ENCODE data around the gene JMJD6. TPM values are rescaled to one million over a fixed set of nuclear protein-coding genes. Genes with fewer than 3 reads are reported as not detected.
A peak's percentile ranks its signal among the peaks of the same experiment; 100 is the strongest.
"Not testable (repeated sequence)": the region's sequence is repeated elsewhere in the genome, so short reads cannot be mapped to it uniquely, and the experiment has no call there.

The JMJD6 gene
- total RNA-seq, 1 donor from 2014 or later: 19.1 TPM

DNA sequence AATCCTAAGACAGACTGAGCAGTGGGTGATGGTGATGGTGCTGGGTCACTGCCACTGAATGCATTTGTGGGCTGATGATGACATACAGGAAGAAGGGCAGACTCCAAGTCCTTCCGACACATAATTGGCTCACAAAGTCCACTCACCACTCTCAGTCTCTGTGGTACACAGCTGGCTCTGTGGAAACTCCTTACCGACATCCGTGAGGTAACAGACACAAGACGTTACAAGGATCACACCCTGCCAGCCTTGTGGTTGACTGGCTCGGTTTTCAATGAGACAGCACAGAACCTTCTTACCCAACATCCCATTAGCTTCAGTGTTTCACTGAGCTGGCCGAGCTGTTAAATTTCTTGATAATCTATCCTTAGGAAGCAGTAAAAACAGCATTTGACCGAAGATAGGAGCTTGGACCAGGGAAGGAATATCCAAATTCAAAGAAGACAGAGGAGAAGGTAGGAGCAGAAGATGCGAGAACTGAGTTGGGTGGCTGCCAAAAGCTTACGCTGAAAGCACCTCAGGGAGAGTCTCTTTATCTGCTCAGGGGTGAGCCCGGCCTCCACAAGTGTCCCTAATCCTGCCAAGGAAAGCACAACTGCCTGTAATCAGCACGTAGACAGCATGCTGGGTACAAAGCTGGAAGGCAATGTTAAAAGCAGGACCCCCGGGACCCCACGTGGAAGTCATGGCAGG lies 10.1 kb downstream of the JMJD6 start:
- no peak for DNase-seq

DNA sequence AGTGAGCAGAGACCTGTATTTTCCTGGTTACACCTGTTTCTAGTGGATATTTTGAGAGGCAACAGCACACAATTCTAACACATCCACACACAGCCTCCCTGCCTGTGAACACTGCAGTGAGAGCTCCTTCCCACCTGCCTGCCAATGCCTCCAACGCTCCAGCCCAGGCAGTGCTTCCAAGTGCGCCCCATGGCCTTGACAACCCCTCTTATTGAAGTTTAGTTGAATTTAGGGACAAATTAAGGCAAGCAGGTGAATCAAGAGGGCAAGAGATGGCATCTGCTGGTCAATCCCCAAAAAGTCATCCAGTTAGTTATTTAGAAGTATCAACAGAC lies 10.9 kb downstream of the JMJD6 start:
- DNase-seq: no peak

DNA sequence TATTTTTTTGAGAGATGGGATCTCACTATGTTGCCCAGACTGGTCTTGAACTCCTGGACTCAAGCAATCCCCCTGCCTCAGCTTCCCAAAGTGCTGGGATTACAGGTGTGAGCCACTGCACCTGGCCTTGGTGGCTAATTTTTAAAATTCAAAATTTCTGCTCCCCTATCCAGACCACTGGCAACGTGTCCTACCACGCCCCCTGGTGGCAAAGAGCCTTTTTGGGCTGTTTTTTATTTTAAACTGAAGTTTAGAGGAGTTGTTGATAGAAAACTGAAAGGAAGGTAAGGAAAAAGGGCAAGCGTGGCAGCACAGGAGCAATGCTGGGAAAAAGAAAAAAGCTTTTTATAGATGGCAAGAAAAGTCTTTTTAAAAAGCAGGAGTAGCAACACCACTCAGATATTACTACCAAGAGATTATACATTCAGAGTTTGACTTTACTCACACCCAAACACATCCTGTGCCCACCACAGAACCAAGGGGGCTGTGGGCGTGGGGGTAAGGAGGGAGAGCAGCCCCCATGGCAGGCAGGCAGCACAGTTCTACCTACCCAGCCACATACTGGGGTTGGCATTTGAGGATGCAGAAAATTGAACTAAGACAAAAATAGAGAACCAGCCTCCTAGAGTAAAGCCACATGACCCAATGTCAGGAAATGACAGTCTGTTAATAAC lies 11.4 kb downstream of the JMJD6 start:
- DNase-seq: no peak

DNA sequence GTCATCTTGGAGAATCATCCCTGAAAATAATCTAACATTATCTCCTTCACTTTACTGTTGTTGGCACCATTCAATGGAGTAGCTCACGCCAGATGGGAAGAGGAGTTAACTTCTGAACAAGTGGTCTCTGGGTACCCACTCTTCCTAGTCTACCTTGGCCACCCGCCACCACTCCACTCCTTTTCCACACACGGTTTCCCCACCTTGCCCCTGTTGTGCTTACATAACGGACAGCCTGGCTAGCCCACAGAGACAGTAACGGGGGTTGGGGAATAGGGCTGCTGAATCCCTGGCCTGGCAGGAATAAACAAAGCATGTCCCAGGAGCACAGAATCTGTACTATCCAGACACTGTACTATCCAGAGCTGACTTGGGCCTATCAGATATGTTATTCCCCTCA lies 12.1 kb downstream of the JMJD6 start:
- no peak for DNase-seq

DNA sequence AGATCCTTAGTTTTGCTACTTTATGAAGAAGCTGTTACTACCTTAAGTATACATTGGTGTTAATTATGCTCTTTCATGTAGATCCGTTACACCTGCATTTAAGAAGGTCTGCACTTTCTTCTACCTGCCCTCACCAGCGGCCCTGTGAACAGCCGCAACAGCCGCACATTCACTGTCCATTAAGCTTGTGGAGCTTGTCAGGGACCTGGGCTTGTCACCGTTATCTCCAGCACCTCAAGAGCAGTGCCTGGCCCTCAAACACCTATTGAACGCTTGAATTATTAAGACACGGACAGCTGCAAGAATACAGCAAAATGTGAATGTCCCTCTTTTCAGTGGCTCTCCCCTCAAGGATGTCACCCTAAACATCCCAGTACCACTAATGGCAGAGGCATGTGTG lies 12.6 kb downstream of the JMJD6 start:
- DNase-seq: no peak

DNA sequence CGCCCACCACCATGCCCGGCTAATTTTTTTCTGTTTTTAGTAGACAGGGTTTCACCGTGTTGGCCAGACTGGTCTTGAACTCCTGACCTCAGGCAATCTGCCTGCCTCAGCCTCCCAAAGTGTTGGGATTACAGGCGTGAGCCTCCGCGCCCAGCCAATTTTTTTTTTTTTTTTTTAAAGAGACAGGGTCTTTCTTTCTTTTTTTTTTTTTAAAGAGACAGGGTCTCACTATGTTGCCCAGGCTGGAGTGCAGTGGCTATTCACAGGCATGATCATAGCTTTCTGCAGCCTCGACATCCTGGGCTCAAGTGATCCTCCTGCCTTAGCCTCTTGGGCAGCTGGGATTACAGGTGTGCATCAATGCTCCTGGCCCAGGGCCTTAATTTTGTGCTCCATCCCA lies 14.1 kb downstream of the JMJD6 start:
- not testable (repeated sequence) for DNase-seq

DNA sequence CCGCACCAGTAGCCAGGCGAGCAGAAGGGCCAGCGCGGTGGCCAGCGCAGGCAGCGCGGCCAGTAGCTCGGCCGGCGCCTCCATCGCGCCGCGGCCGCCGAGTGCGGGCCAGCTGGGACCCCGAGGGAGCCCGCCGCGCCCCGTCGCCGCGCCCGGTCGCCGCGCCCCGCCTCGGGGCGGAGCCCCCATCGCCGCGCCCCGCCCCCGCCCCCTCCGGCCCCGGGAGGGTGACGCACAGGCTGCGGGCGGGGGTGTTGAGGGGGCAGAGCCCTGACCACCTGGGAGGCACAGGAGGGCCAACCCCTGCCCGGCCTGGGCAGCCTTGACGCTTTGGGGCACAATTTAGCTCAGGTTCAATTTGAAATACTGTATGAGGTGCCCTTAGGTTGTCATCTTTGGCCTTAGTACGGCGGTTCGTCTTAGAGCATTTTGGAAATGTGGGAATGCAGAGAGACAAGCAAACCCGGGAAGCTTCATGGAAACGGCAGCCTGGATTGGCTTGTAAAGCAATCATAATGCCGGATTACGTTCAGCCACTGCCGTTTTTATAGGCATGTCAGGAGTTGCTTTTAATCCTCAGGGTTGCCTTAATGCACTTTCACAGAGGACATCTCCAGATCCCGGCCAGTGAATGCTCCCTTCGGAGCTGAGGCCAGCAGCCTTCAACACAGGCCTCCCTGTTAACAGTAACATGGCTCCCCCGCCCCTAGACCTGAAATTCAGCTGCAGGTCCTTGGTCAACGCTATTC lies 15.4 kb downstream of the JMJD6 start, which contains the start of gene MXRA7:
MXRA7 (minus strand) TSS at position 103 of the 749 bp plus-strand sequence; CDS start at position 84, 19 bp downstream.
- DNase-seq: peak; percentile 45

DNA sequence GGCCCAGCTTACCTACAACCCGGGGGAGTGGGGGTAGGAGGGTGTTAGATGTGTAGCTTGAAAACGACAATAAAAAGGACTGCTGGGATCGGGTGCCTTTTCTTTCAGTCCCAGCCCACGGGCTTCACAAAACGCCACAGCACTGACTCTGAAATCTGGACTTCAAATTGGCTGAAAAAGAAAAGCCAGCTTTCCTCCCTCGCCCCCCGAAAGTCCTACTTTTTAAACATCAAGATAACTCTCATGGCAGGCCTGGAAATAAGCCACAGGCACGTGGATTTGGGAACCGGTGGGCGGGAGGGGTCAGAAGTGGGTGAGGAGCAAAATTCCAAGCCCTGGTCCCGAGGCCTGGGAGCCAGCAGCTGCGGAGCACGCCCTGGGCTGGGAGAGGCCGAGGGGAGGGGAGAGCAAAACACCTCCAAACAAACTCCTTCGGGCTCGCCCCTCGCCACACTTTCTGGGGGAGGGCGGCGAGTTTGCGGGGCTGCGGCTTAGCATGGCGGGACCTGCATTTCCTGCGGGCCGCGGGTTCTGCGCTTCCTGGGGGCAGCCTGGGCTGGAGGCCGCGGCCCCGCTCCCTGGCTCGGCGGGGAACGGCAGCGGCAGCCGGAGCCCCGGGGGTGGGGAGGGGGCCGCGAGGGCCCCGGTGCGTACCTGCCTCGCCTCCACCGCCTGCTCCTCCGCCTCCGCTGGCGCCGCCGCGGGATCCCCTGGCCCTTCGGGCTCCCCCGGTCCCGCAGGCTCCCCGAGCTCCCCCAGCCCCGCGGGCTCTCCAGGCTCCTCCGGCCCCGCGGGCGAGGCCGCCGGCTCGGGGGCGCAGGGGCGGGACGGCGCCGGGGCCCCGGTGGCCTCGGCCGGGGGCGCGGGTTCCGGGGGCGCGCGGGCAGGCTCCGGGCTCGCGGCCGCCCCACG lies 16.2 kb downstream of the JMJD6 start:
- not testable (repeated sequence) for DNase-seq

DNA sequence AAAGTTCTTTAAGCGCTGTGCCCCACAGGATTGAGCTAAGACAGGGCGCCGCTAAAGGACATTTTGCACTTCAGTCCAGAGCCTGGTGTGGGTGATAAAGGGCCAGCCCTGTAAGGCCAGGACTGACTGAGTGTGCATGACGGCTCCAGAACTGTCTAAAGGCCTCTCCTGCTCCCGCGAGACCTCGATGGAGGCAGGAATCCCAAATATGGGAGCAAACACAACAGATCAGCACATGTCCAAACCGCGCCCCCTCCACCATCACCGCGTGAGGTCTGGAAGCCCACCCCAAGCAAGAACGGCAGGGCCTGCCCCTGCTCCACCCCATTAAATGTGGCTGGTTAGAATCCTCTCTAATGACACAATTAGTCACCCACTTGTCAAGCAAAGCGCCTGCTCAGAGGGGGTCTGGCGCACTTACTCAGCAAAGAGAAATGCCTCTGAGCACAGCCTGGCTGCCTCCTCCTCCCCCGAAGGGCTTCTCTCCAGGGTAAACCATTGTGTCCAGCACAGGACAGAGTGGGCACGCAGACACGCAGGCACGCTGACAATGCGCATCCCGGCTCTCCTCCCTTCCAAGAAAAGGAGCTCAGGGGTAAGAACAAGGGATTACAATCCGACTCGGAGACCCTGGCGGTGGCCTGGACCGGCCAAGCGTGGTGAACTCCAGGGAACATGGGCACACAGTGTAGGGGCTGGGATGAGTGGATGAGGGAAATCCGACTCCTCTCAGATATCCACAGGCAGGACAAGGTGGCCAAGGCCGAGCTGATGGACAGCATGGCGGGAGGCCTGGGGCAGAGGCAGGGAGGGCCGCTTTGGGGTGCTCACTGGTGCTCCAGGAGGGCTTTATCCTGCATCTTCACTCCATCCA lies 17.1 kb downstream of the JMJD6 start:
- DNase-seq: peak; percentile 84

DNA sequence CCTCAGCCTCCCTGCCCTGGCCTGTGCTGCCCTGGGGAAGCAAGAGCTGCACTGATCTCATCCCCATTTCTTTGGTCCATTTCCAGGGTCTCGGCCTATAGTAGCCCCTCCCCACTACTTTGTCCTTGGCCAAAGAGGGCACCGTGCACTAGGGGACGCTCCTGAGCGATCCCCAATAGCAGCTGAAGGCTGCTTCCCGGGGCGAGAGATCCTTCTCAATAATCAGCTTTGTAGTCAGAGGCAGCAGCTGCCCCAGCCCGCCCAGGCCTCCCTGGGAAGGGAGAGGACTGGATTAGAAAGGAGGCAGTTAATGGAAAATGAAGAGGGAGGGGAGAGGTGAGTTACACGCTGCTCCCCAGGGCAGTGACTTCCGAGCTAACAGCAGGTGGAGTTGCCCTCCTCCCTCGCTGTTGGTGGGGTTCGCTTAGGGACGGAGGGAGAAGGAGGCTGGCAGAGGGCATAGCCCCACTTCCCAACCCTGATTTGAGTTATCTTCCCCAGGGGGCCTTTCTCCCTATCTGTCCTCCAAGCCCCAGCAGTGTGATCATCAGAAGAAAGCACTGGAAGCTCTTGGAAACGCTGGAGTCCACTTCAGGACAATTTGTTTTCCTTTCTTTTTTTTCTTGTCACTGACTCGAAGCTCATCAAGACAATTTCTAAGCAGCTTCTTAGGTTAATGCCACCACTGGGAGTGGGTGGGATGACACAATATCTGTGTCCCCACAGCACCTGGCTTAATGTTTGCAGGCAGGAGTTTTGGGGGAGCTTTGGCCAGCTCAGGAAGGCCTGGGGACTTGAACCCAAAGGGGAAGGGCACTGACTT lies 18.2 kb downstream of the JMJD6 start:
- peak; percentile 14 for DNase-seq

DNA sequence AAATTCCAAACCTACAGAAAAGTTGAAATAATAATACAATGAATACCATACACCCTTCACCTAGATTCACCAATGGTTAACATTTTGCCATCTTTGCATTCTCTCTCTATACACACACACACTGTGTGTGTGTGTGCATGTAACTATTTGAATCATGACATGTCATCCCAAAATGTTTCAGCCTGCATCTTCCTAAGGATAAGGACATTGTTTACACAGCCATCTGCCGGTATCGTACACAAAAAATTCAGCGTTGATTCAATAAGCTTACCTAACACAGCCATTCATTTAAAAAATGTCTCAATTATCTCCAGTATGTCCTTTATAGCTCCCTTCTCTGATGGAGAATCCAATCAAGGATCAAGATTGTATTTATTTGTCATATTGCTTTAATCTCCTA lies 19.6 kb downstream of the JMJD6 start:
- no peak for DNase-seq

DNA sequence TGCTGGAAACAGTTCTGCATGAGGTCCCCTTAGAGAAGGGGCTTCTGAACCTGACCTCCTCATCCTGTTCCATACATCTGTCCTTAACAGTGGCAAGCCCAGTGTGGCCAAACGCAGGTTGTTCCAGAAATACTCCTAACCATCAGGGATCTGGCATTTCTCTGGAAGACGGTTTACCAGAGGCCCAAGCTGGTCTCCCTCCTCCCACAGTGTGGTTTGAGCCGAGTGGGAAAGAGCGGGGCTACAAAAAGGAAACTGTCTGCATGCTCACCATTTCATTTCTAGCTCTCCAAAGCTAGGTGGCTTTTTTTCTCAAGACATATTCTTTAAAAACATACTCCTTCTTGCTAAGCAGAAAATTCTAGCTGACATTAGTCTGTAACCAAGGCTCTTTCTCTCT lies 21.6 kb downstream of the JMJD6 start:
- DNase-seq: no peak

DNA sequence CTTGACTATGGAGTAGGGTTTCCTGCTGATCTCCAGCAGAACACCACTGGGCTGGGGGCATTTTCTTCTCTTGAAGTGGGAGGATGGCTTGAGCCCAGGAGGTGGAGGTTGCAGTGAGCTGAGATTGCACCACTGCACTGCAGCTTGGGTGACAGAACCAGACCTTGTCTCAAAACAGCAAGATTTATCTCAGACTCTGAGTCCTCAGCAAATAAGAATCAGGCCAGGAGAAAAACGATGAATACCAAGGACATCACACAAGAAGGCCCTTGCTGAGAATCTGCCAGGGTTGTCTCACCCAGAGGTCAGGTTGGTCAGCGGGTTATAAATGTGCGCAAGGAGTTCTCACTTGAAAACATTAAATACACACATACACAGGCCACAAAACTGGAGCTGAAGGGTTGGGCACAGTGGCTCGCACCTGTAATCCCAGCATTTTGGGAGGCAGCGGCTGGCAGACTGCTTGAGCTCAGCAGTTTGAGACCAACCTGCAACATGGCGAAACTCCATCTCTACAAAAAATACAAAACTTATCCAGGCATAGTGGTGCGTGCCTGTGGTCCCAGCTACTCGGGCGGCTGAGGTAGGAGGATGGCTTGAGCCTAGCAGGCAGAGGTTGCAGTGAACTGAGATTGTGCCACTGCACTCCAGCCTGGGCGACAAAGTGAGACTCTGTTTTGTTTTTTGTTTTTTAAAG lies 23.3 kb downstream of the JMJD6 start:
- no peak for DNase-seq

DNA sequence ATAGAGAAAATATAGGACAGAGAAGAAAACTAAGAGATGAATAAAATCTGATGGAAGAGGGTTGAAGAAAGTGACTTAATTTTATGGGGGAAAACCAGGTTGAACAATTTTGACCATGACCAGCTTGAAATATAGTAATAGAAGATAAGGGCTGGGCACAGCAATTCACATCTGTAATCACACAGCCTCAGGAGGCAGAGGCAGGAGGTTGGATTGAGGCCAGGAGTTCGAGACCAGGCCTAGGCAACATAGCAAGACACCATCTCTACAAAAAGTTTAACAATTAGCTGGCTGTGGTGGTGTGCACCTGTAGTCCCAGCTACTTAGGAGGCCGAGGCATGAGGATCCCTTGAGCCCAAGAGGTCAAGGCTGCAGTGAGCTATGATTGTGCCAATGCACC lies 24.3 kb downstream of the JMJD6 start:
- DNase-seq: no peak

DNA sequence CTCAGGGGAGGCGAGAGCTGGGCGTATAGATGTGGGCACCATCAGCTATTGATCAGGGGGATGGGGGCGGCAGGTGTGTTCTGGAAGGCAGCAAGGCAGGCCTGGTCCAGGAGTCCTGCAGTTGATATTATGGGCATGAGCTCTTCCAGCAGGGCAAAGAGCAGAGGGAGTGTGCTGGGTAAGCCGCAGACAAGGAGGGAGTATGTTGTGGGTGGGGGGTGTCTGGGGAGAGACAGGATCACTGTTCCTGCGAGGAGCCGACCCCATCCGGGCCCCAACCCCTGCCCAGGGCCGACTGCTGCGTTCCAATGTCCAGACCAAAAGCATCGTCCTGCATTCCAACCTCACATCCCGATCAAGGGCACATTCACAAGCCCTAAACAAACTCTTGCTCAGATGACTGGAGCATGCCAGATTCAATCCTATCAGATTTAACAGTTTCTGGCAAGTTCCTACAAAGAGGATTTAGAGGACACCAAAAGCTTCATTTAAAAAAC lies 24.9 kb downstream of the JMJD6 start:
- no peak for DNase-seq

DNA sequence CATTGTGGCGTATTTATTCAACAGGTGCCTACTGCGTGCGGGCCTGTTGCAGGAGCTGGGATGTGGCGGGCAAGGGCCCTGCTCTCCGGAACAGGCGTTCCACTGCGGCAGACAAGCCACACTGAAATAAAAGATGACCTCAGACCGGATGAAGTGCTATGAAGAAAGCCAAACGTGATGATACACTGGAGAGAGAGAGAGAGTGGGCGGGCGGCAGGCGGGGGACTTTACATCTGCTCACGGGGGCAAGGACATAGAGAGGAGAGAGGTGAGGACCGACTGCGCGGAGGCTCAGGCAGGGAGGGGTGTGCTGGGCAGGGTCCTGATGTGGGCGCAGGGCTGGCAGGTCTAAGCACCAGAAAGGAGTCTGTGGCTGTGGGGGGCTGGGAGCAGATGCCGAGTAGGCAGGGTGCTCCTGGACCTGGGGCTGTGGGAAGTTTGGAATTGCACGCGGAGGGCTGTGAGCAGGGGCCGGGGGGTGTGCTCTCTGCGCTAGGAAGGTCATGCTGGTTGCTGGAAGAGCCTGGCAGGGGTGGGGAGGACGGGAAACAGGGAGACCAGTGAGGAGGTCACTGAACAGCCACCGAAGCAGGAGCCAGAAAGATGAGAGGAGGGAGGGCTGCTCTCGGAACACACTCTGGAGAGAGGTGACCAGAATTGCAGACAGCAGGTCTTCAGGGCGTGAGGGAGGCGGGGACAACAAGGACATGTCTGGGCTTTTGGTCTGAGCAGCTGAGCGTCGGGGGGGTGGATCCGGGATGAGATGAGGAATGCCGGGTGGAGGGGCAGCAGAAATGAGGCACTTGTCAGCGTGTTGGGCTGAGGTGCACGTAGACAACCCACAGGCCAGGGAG lies 25.6 kb downstream of the JMJD6 start:
- peak; percentile 74 for DNase-seq

DNA sequence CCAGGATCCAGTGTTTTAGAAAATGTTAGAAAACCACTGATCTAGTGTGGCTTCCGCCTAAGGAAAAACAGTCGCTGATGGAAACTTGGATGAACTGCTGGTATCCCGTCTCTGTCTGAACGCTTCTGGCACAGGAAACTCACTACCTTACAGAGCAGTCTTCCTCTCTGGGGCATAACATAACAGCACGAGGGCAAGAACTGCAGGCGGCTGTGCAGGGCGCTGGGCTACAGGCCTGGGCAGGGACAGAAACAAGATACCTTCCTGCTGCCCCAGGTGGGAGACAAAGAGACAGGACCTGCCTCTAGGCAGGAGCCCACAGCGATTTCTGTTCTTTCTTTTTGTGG lies 26.2 kb downstream of the JMJD6 start:
- DNase-seq: peak; percentile 19

DNA sequence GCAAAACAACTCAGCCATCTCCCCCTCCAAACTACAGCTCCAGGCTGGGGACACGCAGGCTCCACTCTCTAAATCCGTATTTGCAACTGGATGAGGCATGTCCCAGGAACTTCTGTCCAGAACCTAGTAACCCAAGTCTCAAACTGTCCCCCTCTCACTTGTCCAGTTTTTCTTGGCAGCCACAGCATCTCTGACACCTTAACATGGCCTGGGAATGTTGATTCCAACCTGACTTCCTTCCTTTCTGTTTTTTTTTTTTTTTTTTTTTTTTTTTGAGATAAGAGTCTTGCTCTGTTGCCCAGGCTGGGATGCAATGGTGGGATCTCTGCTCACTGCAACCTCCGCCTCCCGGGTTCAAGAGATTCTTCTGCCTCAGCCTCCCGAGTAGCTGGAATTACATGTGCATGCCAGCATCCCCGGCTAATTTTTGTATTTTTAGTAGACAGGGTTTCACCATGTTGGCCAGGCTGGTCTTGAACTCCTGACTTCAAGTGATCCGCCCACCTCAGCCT lies 27.9 kb downstream of the JMJD6 start:
- not testable (repeated sequence) for DNase-seq

Data from skin of body (tissue), 2 donors.